OCI-LY1 (cell line): ENCODE results near the gene TYK2.

Source experiments
- CTCF ChIP-seq: fragments of 200-600 bp; sonication (generic), shearing (Covaris generic); IDR thresholded peaks from 2 replicates; pipeline ENCODE4 v1.5.1; 2017; ENCODE audit warnings: mild to moderate bottlenecking, antibody characterized with exemption, low read length, moderate library complexity, mixed read lengths
- EZH2 ChIP-seq: fragments of 200-600 bp; sonication (generic), shearing (Covaris generic); IDR thresholded peaks from 2 replicates; pipeline ENCODE4 v1.8.0; 2017; ENCODE audit warnings: borderline replicate concordance, mixed run types, mild to moderate bottlenecking, antibody characterized with exemption, low read length, moderate library complexity, mixed read lengths

- TF ChIP-seq CTCF (no peak), EZH2 (no peak)
Observed at GRCh38 chr19:10412257-10412977, 32.0 kb upstream of the TYK2 start.
